GM21381 (cell line): ENCODE measurements around the gene H2BK1.

Experiments used
- ATAC-seq: cut with Tn5 transposase; IDR thresholded peaks from one replicate; pipeline ENCODE4 v1.9.1; 2021; ENCODE audit warnings: mild to moderate bottlenecking, moderate library complexity; ENCODE audit not compliant: unreplicated experiment

Gene H2BK1

DNA sequence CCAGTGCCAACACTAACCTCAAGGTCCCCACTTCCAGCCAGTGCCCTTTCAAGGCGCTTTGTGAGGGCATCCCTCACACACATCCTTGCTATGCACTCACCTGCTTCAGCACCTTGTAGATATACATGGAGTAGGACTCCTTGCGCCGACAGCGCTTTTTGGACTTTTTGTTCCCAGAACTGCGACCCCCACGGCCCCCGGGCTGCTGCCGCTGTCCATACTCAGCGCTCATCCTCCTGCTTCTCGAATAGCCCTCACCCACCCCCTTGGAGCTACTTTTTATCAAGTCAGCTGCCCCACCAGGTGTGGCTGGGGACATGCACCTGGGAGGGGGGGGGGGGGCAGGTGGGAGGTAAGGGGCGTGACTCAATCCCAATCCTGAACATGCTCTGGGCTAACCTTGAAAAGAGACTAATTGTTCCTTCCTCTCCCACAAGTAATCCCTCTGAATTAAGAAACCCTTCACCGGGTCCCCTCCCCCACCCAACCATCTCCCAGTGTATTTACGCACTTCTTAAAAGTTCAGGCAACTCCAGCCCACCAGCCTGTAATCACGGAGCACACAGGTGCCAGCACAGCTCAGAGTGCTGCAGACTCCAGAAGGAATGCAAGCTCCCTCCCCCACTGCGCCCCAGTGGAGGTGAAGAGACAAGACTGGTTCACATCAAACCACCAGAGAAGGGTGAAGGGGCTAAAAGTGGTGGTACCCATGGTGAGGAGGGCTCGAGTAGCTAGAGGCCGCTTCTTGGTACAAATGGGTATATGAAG lies at the start of gene H2BK1:
TSS of gene H2BK1 (minus strand) at position 402 of the 768 bp plus-strand sequence. CDS start at position 232, 170 bp downstream.
- ATAC-seq, result no peak

GRCh38 chr7:151257990-151258389 lies 47.7 kb upstream of the H2BK1 start:
- ATAC-seq, result no peak

- no peak for ATAC-seq
These were observed 46.2 kb upstream of the H2BK1 start for GRCh38 chr7:151256410-151257045.

GRCh38 chr7:151255390-151255789 lies 45.1 kb upstream of the H2BK1 start:
- no peak for ATAC-seq

- ATAC-seq, result no peak
These were observed 44.6 kb upstream of the H2BK1 start for GRCh38 chr7:151254851-151255250.

GRCh38 chr7:151254316-151254715 lies 44.0 kb upstream of the H2BK1 start:
- ATAC-seq, result no peak

DNA sequence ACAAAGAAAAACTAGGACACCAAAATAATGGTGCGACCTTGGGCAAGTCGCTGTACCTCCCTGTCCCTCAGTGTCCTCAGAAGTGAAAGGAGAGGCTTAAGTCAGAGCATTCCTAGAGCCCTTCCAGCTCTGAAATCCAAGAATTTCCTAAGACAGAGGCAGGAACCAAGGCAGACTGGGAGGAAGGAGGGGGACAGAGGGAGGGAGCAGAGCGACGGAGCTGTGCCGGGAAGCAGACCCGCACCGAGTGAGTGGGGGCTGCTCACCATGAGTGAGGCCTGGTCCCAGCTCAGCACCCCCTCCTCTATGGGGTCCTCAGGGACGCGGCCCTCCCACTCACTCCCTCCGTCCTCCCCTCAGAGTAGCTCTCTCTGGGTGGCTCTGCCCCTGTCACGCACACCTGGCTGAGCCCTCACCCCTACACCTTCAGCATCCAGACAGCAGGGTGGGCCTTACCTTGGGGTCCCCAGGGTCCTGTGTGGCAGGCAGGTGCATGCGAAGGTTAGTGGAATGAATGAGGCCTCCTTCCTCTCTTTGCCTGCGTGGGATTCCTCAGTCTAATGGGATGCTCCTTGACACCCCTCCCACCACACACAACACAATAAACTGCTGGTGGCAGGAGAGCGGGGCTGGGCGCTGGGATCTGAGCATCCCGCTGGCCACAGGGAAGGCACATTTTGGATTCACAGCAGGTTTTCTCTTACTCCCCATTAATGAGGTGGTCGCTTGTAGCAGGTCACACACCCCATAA lies 42.8 kb upstream of the H2BK1 start:
- no peak for ATAC-seq

GRCh38 chr7:151252561-151252835 lies 42.2 kb upstream of the H2BK1 start:
- ATAC-seq, result no peak

GRCh38 chr7:151251689-151252560 lies 41.6 kb upstream of the H2BK1 start:
- no peak for ATAC-seq

GRCh38 chr7:151251328-151251688 lies 41.0 kb upstream of the H2BK1 start:
- ATAC-seq, result no peak

- ATAC-seq, result no peak
These were observed 40.2 kb upstream of the H2BK1 start for GRCh38 chr7:151250181-151251132.

GRCh38 chr7:151249732-151250072 lies 39.4 kb upstream of the H2BK1 start:
- no peak for ATAC-seq

DNA sequence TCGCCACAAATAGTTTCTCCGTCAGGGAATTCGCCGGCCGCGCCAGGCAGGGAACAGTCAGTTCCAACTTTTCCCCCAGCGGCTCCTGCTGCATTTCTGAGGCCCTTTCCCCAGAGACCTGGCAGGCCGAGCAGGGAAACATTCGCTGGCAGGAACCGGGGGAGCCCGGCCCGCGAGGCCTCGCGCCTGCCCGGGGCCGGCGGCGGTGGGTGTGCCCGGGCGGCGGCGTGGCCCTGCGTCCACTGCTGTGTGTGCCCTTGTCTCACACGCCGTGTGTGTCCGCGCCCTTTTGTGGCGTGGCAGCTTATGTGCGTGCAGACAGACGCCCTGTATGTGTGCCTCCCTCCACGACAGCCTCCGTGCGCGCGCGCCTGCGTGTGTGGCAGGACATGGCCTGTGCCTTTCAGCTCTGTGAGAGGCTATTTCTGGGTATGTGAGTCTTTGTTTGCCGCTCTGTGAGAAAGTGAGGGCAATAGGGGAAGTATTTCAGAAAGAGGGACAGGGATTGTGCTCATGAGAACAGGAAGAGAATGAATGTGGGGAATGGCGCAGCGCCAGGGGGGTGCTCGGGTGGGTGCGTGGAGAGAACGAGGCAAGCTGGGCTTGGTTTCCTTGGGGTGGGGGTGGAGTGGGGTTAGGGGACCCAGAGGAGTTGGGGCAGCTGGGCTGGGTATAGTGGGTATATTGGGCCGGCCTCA lies 38.9 kb upstream of the H2BK1 start:
- no peak for ATAC-seq

DNA sequence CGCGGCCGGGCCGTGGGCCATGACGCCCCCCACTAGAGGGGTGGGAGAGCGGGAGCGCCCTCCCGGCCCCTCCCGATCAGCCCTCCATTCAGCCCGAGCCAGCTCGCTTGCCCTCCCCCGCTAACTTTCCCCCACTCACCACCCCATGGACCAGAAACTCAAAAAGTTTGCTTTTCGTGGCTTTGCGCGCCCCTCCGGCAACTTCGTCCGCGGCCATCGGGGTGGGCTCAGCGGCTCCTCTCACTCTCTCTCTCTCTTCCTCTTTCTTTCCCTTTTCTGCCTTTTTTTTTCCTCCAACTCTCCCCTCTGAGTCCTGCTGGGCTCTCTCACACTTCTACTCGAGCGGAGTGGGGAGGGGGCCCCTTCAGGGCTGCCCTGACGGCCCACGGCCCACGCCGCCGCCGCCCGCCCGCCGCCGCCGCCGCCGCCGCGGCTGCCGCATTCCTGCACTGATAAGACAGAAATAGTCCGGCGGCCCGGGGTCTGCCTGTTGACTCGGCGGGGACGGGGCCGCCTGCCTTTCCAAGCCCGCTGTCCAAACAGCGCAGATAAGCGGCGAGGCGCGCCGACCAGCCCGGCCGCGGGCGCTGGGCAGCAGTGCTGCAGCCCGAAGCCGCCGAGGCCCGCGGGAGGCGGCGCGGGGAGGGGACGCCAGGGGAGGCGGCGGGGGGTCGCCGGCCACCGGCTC lies 38.2 kb upstream of the H2BK1 start, which contains the start of gene SMARCD3:
TSS of gene SMARCD3 (minus strand) at position 349 of the 688 bp plus-strand sequence. CDS start at position 217, 132 bp downstream.
- ATAC-seq, result no peak

DNA sequence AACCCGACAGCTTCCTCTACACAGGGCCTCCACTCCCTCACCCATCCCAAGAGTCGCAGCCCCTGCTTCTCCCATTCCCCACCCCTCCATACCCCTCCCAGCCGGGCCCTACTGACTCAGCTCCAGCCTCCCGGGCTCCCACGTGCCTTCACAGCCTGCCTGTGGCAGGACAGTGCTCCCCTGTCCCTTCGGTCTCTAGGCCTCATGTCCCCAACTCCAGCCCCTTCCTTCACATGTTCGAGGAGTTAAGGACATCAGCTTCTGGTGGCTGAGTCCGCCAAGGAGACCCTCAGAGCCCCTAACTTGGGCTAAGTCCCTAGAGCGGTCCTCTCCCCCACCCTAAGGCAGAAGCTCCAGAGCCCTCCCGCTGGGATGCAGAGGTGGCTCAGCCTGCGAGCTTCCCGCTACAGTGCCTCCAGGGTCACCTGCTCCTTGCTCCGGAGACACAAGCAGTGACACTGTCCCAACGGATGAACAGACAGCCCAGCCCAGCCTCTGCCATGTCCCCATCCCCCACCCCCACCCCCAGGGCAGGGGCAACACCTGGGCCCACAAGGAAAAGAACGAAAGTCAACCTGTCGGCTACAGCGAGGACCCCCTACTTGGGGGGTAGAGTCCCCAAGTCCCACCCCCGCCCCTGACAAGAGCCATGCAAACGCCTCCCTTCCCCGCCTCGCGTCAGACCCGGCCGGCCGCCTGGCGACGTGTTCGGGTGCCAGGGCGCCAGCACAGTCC lies 37.5 kb upstream of the H2BK1 start:
- ATAC-seq, result no peak

DNA sequence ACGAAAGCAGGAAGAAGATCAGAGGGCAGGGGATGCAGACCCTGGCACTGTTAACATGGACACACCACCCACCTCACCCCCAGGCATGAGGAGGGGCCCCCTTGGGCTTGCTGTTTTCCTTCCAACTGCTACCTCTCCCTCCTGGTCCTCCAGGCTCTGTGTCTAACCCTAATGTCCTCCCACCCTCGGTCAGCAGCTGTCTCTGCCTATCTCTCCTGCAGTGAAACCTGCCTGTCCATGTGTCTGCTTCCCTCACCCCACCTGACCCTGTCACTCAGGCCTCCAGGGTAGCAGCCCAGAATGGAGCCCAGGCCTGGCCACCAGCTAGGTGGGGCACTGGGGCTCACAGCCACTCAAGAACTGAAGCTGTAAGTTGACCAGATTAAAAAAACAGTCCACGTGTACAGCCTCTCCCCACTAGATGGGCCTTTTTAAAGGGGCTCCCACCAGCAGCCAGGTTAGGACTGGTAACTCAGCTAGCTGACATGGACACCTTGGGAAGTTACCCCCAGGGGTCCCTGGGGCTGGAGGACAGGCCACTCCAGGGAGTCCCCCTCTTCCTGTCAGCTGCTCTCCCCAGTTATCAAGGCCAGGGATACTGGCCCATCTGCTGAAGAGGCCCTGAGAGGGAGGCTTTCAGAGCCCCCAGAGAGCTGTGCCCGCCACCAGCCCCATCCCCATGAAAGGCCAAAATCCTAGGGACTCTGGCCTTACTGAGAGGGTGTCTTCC lies 36.7 kb upstream of the H2BK1 start:
- no peak for ATAC-seq

- no peak for ATAC-seq
These were observed 36.0 kb upstream of the H2BK1 start for GRCh38 chr7:151246102-151246850.
